ENCODE results near the gene UNK. TPM values are rescaled to one million over a fixed set of nuclear protein-coding genes. Genes with fewer than 3 reads are reported as not detected.
A peak's percentile ranks its signal among the peaks of the same experiment; 100 is the strongest.

The UNK gene
- total and polyA plus RNA-seq, 9 of the 15 experiments (the other 6 are each of a cell fraction or from before 2014, with no cell fraction given): 12.8 to 38.6 (median 24.8) TPM

DNA sequence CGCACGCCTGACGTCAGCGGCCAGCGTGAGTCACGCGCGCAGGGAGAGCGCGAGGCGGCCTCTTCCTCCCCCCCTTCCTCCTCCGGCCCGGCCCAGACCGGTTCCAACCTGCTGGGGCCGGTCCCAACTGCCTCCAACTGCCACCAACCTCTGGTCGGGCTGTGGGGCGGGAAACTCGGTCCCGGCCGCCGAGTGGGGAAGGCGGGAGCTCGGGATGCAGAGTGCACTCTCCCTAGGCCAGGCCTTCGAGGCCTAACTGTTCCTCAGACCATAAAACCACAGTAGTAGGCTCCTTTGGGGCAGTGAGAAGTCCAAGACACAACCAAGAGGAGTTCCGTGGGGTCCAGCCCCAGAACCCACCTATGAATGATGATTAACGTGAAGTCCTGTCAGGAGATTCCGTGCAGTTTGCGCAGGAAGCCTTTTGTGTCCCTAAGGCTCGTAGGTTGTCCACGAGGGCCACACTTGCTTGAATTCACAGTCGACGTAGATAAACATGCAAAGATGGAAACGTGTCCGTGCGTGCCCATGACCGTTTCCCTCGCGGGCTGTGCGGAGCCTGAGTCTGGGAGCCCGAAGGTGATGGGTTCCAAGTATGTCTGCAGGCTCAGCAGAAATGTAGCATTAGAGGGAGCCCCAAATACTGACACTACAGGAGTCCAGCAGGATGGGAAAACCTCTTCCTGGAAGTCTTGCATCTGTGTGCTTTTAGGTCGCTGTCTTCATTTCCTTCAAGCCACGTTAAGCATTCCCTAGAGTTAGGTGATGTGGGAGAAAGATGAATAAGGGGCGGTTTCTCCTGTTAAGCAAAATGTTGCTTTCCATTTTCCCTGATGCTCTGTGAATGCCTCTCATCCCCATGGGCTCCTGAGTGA lies 647 bp downstream of the UNK start (continued):
- TF ChIP-seq, protein P1, sequence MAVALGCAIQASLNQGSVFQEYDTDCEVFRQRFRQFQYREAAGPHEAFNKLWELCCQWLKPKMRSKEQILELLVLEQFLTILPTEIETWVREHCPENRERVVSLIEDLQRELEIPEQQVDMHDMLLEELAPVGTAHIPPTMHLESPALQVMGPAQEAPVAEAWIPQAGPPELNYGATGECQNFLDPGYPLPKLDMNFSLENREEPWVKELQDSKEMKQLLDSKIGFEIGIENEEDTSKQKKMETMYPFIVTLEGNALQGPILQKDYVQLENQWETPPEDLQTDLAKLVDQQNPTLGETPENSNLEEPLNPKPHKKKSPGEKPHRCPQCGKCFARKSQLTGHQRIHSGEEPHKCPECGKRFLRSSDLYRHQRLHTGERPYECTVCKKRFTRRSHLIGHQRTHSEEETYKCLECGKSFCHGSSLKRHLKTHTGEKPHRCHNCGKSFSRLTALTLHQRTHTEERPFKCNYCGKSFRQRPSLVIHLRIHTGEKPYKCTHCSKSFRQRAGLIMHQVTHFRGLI (CRISPR knock-in tag; IDR thresholded peaks at IDR 0.05): peak; percentile 79
- TF ChIP-seq ZNF561 (CRISPR knock-in tag; conservative IDR thresholded peaks at IDR 0.05): no peak; the same call in 1 of the 2 replicates
- TF ChIP-seq, protein P2, sequence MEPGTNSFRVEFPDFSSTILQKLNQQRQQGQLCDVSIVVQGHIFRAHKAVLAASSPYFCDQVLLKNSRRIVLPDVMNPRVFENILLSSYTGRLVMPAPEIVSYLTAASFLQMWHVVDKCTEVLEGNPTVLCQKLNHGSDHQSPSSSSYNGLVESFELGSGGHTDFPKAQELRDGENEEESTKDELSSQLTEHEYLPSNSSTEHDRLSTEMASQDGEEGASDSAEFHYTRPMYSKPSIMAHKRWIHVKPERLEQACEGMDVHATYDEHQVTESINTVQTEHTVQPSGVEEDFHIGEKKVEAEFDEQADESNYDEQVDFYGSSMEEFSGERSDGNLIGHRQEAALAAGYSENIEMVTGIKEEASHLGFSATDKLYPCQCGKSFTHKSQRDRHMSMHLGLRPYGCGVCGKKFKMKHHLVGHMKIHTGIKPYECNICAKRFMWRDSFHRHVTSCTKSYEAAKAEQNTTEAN (CRISPR knock-in tag; IDR thresholded peaks at IDR 0.05): peak; percentile 2; the same call in 1 of the 2 replicates
- TF ChIP-seq TAF7 (tag; IDR thresholded peaks at IDR 0.05): peak; percentile 67
- TF ChIP-seq NONO (IDR thresholded peaks at IDR 0.05; ENCODE audit: low read depth in 2 of 2, low read length in 1 of 2): peak in 1 of 2 experiments; percentile 92; a peak in 2 of 4 replicates
- peak; percentile 99 for TF ChIP-seq BCOR (IDR thresholded peaks at IDR 0.05)
- TF ChIP-seq ILF3 (IDR thresholded peaks at IDR 0.05; ENCODE audit: borderline replicate concordance): no peak
- TF ChIP-seq, protein P3, sequence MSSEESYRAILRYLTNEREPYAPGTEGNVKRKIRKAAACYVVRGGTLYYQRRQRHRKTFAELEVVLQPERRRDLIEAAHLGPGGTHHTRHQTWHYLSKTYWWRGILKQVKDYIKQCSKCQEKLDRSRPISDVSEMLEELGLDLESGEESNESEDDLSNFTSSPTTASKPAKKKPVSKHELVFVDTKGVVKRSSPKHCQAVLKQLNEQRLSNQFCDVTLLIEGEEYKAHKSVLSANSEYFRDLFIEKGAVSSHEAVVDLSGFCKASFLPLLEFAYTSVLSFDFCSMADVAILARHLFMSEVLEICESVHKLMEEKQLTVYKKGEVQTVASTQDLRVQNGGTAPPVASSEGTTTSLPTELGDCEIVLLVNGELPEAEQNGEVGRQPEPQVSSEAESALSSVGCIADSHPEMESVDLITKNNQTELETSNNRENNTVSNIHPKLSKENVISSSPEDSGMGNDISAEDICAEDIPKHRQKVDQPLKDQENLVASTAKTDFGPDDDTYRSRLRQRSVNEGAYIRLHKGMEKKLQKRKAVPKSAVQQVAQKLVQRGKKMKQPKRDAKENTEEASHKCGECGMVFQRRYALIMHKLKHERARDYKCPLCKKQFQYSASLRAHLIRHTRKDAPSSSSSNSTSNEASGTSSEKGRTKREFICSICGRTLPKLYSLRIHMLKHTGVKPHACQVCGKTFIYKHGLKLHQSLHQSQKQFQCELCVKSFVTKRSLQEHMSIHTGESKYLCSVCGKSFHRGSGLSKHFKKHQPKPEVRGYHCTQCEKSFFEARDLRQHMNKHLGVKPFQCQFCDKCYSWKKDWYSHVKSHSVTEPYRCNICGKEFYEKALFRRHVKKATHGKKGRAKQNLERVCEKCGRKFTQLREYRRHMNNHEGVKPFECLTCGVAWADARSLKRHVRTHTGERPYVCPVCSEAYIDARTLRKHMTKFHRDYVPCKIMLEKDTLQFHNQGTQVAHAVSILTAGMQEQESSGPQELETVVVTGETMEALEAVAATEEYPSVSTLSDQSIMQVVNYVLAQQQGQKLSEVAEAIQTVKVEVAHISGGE (CRISPR knock-in tag; IDR thresholded peaks at IDR 0.05): peak in 2 of 3 experiments; percentile 40 to 89; a peak in 3 of 6 replicates
- peak; percentile 71; the same call in 1 of the 2 replicates for TF ChIP-seq ATF7 (IDR thresholded peaks at IDR 0.05)
- no peak for TF ChIP-seq XRCC4 (IDR thresholded peaks at IDR 0.05; ENCODE audit: extremely low read depth, insufficient read depth, insufficient read length)
- TF ChIP-seq ZNF589 (CRISPR knock-in tag; IDR thresholded peaks at IDR 0.05; ENCODE audit: low read depth): peak; percentile 95
- TF ChIP-seq TBL1XR1 (IDR thresholded peaks at IDR 0.05; ENCODE audit: low read length in 2 of 2): peak in 1 of 2 experiments; percentile 40; a peak in 1 of 4 replicates
- TF ChIP-seq RBM25 (IDR thresholded peaks at IDR 0.05; ENCODE audit: low read depth, low read length, severe bottlenecking): no peak
- TF ChIP-seq CHCHD3 (CRISPR knock-in tag; IDR thresholded peaks at IDR 0.05): peak; percentile 37; the same call in 1 of the 2 replicates
- TF ChIP-seq ZNF75A (CRISPR knock-in tag; IDR thresholded peaks at IDR 0.05): 0 out of 2 replicates have a peak, but pooled peaks have one; percentile 7
- TF ChIP-seq PML (IDR thresholded peaks at IDR 0.05; ENCODE audit: low read length): peak; percentile 64
- TF ChIP-seq EP400 (IDR thresholded peaks at IDR 0.05): peak; percentile 98
- TF ChIP-seq PHF8 (IDR thresholded peaks at IDR 0.05; ENCODE audit: borderline replicate concordance, low read length): peak; percentile 74; the same call in 1 of the 2 replicates
- peak; percentile 93 for TF ChIP-seq NEUROD1 (IDR thresholded peaks at IDR 0.05; ENCODE audit: borderline replicate concordance, low read depth, low read length, partially characterized antibody)
